ENCODE data around the gene PRDX2. TPM values are rescaled to one million over a fixed set of nuclear protein-coding genes. Genes with fewer than 3 reads are reported as not detected.
A peak's percentile ranks its signal among the peaks of the same experiment; 100 is the strongest.

Gene PRDX2
- total RNA-seq, 4 donors from 2014 or later: 166 to 496 (median 328) TPM

GRCh38 chr19:12843328-12843727 is 41.7 kb upstream of the PRDX2 start:
- no peak overlapping the region for H3K27ac ChIP-seq
- DNase-seq: no peak
- intact Hi-C loops (cut with DNase I): loop anchor here (10.0 kb wide), 2 partner anchors 169 to 279 kb away; no protein-coding TSS in a partner anchor
- WGBS, 2 donors: 71 to 81% methylated on average over 6 to 11 of the region's 11 CpGs
- no peaks in the 10 kb centered on the region for H3K36me3 ChIP-seq
- H3K27me3 ChIP-seq: peaks cover 24% of the 10 kb centered on the region
- no peak for TF ChIP-seq POLR2A (IDR thresholded peaks at IDR 0.05)
- H3K4me3 ChIP-seq (replicated peaks in 1 of 3): no peak overlapping the region
- no peaks in the 10 kb centered on the region for H3K9me3 ChIP-seq
- peaks cover 7 to 14% of the 10 kb centered on the region in 2 donors for H3K4me1 ChIP-seq

GRCh38 chr19:12842511-12842910 is 40.9 kb upstream of the PRDX2 start:
- no peaks in the 10 kb centered on the region for H3K9me3 ChIP-seq
- TF ChIP-seq POLR2A (IDR thresholded peaks at IDR 0.05): no peak
- TF ChIP-seq, protein P1, sequence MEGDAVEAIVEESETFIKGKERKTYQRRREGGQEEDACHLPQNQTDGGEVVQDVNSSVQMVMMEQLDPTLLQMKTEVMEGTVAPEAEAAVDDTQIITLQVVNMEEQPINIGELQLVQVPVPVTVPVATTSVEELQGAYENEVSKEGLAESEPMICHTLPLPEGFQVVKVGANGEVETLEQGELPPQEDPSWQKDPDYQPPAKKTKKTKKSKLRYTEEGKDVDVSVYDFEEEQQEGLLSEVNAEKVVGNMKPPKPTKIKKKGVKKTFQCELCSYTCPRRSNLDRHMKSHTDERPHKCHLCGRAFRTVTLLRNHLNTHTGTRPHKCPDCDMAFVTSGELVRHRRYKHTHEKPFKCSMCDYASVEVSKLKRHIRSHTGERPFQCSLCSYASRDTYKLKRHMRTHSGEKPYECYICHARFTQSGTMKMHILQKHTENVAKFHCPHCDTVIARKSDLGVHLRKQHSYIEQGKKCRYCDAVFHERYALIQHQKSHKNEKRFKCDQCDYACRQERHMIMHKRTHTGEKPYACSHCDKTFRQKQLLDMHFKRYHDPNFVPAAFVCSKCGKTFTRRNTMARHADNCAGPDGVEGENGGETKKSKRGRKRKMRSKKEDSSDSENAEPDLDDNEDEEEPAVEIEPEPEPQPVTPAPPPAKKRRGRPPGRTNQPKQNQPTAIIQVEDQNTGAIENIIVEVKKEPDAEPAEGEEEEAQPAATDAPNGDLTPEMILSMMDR (IDR thresholded peaks at IDR 0.05): no peak
- no peak overlapping the region for H3K27ac ChIP-seq
- DNase-seq: no peak
- H3K4me3 ChIP-seq (replicated peaks in 1 of 3): no peak overlapping the region
- H3K36me3 ChIP-seq: no peaks in the 10 kb centered on the region
- H3K27me3 ChIP-seq: peaks cover 30% of the 10 kb centered on the region
- H3K4me1 ChIP-seq: peaks cover 9 to 10% of the 10 kb centered on the region in 2 donors
- intact Hi-C loops (cut with DNase I): loop anchor here (10.0 kb wide), 2 partner anchors 168 to 278 kb away; no protein-coding TSS in a partner anchor
- WGBS, 2 donors: 93 to 94% methylated on average over 18 of the region's 18 CpGs

DNA sequence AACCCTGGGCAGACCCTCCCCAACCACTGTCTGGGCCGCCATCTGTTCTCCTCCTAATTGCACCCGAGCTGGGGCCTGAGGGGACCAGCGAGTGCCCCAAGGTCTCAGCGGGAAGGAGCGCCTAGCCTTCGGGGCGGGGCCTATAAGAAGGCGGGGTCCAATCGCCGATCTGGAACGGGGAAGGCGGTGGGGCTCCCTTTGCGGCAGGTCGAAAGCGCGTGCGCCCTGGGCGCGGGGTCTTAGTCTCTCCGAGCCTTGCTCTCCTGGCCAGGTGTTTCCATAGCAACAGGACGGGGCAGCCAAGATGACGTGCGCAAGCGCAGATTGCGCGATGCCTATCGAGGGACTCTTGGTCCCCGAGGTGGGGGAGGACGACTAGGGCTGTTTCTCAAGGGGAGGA is 39.5 kb upstream of the PRDX2 start:
- 1 to 5% methylated on average over 26 to 27 of the region's 29 CpGs for WGBS, 2 donors
- peaks cover 6 to 9% of the 10 kb centered on the region in 2 donors for H3K4me1 ChIP-seq
- TF ChIP-seq, protein P1 (IDR thresholded peaks at IDR 0.05): no peak
- TF ChIP-seq POLR2A (IDR thresholded peaks at IDR 0.05): no peak
- H3K27me3 ChIP-seq: peaks cover 35% of the 10 kb centered on the region
- DNase-seq: peak in 1 of 2 donors; percentile 6
- H3K9me3 ChIP-seq: no peaks in the 10 kb centered on the region
- H3K36me3 ChIP-seq: no peaks in the 10 kb centered on the region
- H3K27ac ChIP-seq: no peak overlapping the region
- H3K4me3 ChIP-seq (replicated peaks in 1 of 3): no peak overlapping the region
- intact Hi-C loops (cut with DNase I): loop anchor here (10.0 kb wide), 2 partner anchors 166 to 276 kb away; no protein-coding TSS in a partner anchor

DNA sequence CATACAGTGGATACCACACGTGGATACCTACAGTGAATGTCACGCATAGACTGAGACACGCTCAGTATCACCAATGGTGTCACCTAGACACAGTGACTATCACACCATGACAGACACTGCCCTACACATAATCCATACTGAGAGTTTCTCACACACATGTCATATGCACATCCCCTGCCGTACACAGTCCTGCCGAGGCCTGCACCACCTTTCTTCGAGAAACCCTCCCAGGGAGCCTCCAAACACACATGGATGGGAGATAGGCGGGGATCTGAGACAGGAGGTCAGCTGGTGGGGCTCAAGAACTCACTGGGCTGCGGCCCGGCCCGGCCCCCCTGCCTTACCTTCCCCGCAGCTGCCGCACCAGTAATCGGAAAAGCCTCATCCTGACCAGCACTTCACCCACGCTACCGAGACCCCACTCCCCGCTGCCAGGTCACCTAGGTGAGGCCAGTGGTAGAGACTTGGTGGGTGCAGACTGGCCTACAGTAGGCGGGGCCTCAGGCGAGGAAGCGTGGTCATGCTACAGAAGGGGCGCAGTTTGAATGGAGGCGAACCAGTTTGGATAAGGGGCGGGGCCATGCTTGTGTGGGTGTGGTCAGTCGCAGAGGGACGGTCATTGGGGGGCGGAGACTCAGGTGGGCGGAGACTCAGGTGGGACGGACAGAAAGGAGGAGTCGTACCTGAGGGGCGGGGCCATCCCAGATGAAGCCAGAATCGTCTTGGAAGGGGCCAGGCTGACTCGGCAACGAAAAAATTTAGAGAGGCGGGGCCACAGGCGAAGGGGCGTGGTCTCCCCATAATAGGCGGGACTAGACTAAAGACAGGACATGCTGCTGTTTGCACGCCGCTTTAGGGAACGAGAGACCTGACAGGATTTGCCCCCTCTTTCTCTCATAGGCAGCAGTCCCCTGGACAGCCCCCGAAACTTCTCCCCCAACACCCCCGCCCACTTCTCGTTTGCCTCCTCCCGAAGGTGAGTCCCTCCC is 38.8 kb upstream of the PRDX2 start:
- 22 to 27% methylated on average over 41 to 43 of the region's 43 CpGs for WGBS, 2 donors
- no peak overlapping the region for H3K27ac ChIP-seq
- peak; percentile 28 to 39 for DNase-seq
- no peak for TF ChIP-seq POLR2A (IDR thresholded peaks at IDR 0.05)
- TF ChIP-seq, protein P1 (IDR thresholded peaks at IDR 0.05): no peak
- H3K36me3 ChIP-seq: no peaks in the 10 kb centered on the region
- H3K4me1 ChIP-seq: peaks cover 6 to 9% of the 10 kb centered on the region in 2 donors
- no peaks in the 10 kb centered on the region for H3K9me3 ChIP-seq
- no peak overlapping the region for H3K4me3 ChIP-seq (replicated peaks in 1 of 3)
- H3K27me3 ChIP-seq: peaks cover 40% of the 10 kb centered on the region
- intact Hi-C loops (cut with DNase I): loop anchor here (10.0 kb wide), 2 partner anchors 166 to 276 kb away; no protein-coding TSS in a partner anchor

- intact Hi-C loops (cut with DNase I): loop anchor here (5.0 kb wide), 1 partner anchor 67 kb away; no protein-coding TSS in a partner anchor
- H3K9me3 ChIP-seq: no peaks in the 10 kb centered on the region
- TF ChIP-seq, protein P1 (IDR thresholded peaks at IDR 0.05): no peak
- no peak for TF ChIP-seq POLR2A (IDR thresholded peaks at IDR 0.05)
- no peak for DNase-seq
- WGBS, 2 donors: 35 to 40% methylated on average over 11 to 13 of the region's 21 CpGs
- H3K27ac ChIP-seq: no peak overlapping the region
- H3K27me3 ChIP-seq: peaks cover 53% of the 10 kb centered on the region
- H3K4me3 ChIP-seq (replicated peaks in 1 of 3): no peak overlapping the region
- no peaks in the 10 kb centered on the region for H3K36me3 ChIP-seq
- H3K4me1 ChIP-seq: peaks cover 7 to 10% of the 10 kb centered on the region in 2 donors
Observed at GRCh38 chr19:12838886-12839756, 37.5 kb upstream of the PRDX2 start.

Data from thyroid gland (tissue), 4 donors.